GM12873 (cell line): ENCODE data around the gene CHKA.

ENCODE experiments used
- CTCF ChIP-seq: IDR thresholded peaks from 2 replicates; pipeline ENCODE4 v1.5.1; 2012; ENCODE audit warnings: low read depth, mild to moderate bottlenecking, moderate library complexity, low read length, control low read depth; ENCODE audit not compliant: insufficient read depth; ENCODE audit errors: missing control alignments

CHKA gene

GRCh38 chr11:68077617-68078582 is 43.3 kb downstream of the CHKA start:
- TF ChIP-seq CTCF, result no peak

GRCh38 chr11:68076371-68077042 is 44.7 kb downstream of the CHKA start:
- TF ChIP-seq CTCF, result peak; percentile 28

GRCh38 chr11:68074584-68075352 is 46.4 kb downstream of the CHKA start:
- TF ChIP-seq CTCF, result no peak

GRCh38 chr11:68071281-68072048 is 49.7 kb downstream of the CHKA start:
- TF ChIP-seq CTCF, result no peak

- no peak for TF ChIP-seq CTCF
Measured at GRCh38 chr11:68067991-68068390, 53.2 kb downstream of the CHKA start.

- no peak for TF ChIP-seq CTCF
Measured at GRCh38 chr11:68066742-68067141, 54.4 kb downstream of the CHKA start.
